Measurements from ENCODE around the gene INPP5F. TPM values are rescaled to one million over a fixed set of nuclear protein-coding genes. Genes with fewer than 3 reads are reported as not detected.

The INPP5F gene
- total and polyA plus RNA-seq, 10 of the 15 experiments (the other 5 are each of a cell fraction or from before 2014, with no cell fraction given), result 6.0 to 49.3 (median 34.3) TPM

GRCh38 chr10:119725517-119725827 lies 378 bp upstream of the INPP5F start (continued):
- TF ChIP-seq POLR2A (IDR thresholded peaks at IDR 0.05; ENCODE audit: low read depth, low read length), result peak; percentile 90
- TF ChIP-seq E2F4 (IDR thresholded peaks at IDR 0.05; ENCODE audit: low read depth, low read length), result no peak
- no peak for TF ChIP-seq YBX1 (IDR thresholded peaks at IDR 0.05)
- TF ChIP-seq, protein P1, sequence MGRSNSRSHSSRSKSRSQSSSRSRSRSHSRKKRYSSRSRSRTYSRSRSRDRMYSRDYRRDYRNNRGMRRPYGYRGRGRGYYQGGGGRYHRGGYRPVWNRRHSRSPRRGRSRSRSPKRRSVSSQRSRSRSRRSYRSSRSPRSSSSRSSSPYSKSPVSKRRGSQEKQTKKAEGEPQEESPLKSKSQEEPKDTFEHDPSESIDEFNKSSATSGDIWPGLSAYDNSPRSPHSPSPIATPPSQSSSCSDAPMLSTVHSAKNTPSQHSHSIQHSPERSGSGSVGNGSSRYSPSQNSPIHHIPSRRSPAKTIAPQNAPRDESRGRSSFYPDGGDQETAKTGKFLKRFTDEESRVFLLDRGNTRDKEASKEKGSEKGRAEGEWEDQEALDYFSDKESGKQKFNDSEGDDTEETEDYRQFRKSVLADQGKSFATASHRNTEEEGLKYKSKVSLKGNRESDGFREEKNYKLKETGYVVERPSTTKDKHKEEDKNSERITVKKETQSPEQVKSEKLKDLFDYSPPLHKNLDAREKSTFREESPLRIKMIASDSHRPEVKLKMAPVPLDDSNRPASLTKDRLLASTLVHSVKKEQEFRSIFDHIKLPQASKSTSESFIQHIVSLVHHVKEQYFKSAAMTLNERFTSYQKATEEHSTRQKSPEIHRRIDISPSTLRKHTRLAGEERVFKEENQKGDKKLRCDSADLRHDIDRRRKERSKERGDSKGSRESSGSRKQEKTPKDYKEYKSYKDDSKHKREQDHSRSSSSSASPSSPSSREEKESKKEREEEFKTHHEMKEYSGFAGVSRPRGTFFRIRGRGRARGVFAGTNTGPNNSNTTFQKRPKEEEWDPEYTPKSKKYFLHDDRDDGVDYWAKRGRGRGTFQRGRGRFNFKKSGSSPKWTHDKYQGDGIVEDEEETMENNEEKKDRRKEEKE (IDR thresholded peaks at IDR 0.05), result no peak
- TF ChIP-seq ASH2L (IDR thresholded peaks at IDR 0.05; ENCODE audit: borderline replicate concordance, low read depth), result no peak
- no peak for TF ChIP-seq FOXM1 (IDR thresholded peaks at IDR 0.05; ENCODE audit: low read depth, low read length)
- no peak for TF ChIP-seq PRDM15 (CRISPR knock-in tag; IDR thresholded peaks at IDR 0.05)
